ENCODE data around the gene TOMM40. TPM values are rescaled to one million over a fixed set of nuclear protein-coding genes. Genes with fewer than 3 reads are reported as not detected.
A peak's percentile ranks its signal among the peaks of the same experiment; 100 is the strongest.

The TOMM40 gene
- total and polyA plus RNA-seq, 2 of the 13 experiments (the other 11 are each of a cell fraction or from before 2014, with no cell fraction given): 72.0 to 110 TPM

- TF ChIP-seq NFRKB (IDR thresholded peaks at IDR 0.05) (no peak), GZF1 (CRISPR knock-in tag; IDR thresholded peaks at IDR 0.05) (no peak), E2F1 (CRISPR knock-in tag; IDR thresholded peaks at IDR 0.05) (no peak), ZNF124 (CRISPR knock-in tag; IDR thresholded peaks at IDR 0.05) (no peak), PITX1 (CRISPR knock-in tag; IDR thresholded peaks at IDR 0.05) (peak; percentile 67), ZNF280D (CRISPR knock-in tag; IDR thresholded peaks at IDR 0.05) (no peak), JARID2 (CRISPR knock-in tag; IDR thresholded peaks at IDR 0.05; ENCODE audit: insufficient replicate concordance) (no peak), HOXA3 (CRISPR knock-in tag; IDR thresholded peaks at IDR 0.05) (peak; percentile 83), NCOA2 (CRISPR knock-in tag; IDR thresholded peaks at IDR 0.05) (peak; percentile 50; the same call in 1 of the 2 replicates), FOXJ3 (CRISPR knock-in tag; IDR thresholded peaks at IDR 0.05; ENCODE audit: borderline replicate concordance) (no peak), ZNF547 (CRISPR knock-in tag; IDR thresholded peaks at IDR 0.05) (no peak), ATF7 (IDR thresholded peaks at IDR 0.05) (no peak), ATF7 (CRISPR knock-in tag; IDR thresholded peaks at IDR 0.05) (no peak), ZBTB20 (CRISPR knock-in tag; IDR thresholded peaks at IDR 0.05; ENCODE audit: borderline replicate concordance, low read depth) (no peak), ZNF12 (CRISPR knock-in tag; IDR thresholded peaks at IDR 0.05) (no peak; the same call in 1 of the 2 replicates), GATAD2A (CRISPR knock-in tag; IDR thresholded peaks at IDR 0.05) (peak; percentile 87), ZNF687 (CRISPR knock-in tag; IDR thresholded peaks at IDR 0.05) (no peak; the same call in 1 of the 2 replicates), STAG1 (CRISPR knock-in tag; IDR thresholded peaks at IDR 0.05) (no peak), ZNF274 (CRISPR knock-in tag; IDR thresholded peaks at IDR 0.05) (no peak), GLMP (CRISPR knock-in tag; IDR thresholded peaks at IDR 0.05; ENCODE audit: borderline replicate concordance) (no peak)
Measured at GRCh38 chr19:44939668-44940067, 48.6 kb downstream of the TOMM40 start (continued).

All from HepG2 (cell line).